Common myeloid progenitor, CD34-positive (primary cell): Measurements from ENCODE around the gene POLR2H.
A peak's percentile ranks its signal among the peaks of the same experiment; 100 is the strongest.

Source experiments
- CTCF ChIA-PET: fragments of 350-600 bp; sonication (Branson Sonifier 250); formaldehyde crosslinking; loops from one replicate; lab custom pipeline; 2021; ENCODE audit warnings: antibody characterized with exemption; lab: Charles Lee
- POLR2A ChIA-PET: fragments of 350-600 bp; sonication (Branson Sonifier 250); formaldehyde crosslinking; loops from one replicate; lab custom pipeline; 2021; ENCODE audit warnings: antibody characterized with exemption; lab: Charles Lee
- DNase-seq, 3 donors: peaks; one replicate each; pipeline versions ENCODE4 v3.0.0 to v3.0.0-alpha.2; 2013
- H3K27ac ChIP-seq, 2 experiments: 1 replicate in 1 of 2; 2 replicates in 1 of 2; pipeline ENCODE4 v1.7.0; 2013; ENCODE audit warnings: inconsistent platforms in 2 of 2, low read length in 2 of 2, mild to moderate bottlenecking in 2 of 2, low read depth in 1 of 2, moderate library complexity in 1 of 2; ENCODE audit not compliant: severe bottlenecking in 2 of 2, insufficient read depth in 1 of 2, poor library complexity in 1 of 2
- H3K27me3 ChIP-seq, 5 experiments: replicated peaks in 2 of 5; 1 replicate in 3 of 5; 2 replicates in 2 of 5; pipeline versions ENCODE4 v1.6.1 to v1.7.0; 2013; ENCODE audit warnings: low read length in 4 of 5, mild to moderate bottlenecking in 2 of 5, moderate library complexity in 2 of 5, inconsistent platforms in 1 of 5; ENCODE audit not compliant: insufficient read depth in 5 of 5, control insufficient read depth in 4 of 5
- H3K36me3 ChIP-seq, 4 experiments: 1 replicate in 2 of 4; 2 replicates in 2 of 4; pipeline versions ENCODE4 v1.6.1 to v1.7.0; 2013; ENCODE audit warnings: low read length in 3 of 4, control low read depth in 1 of 4, mild to moderate bottlenecking in 1 of 4; ENCODE audit not compliant: control insufficient read depth in 4 of 4, insufficient read depth in 4 of 4
- H3K4me1 ChIP-seq, 4 experiments: 1 replicate in 3 of 4; 2 replicates in 1 of 4; pipeline versions ENCODE4 v1.6.1 to v1.7.1; 2013; ENCODE audit warnings: low read length in 3 of 4, mild to moderate bottlenecking in 3 of 4, control low read depth in 1 of 4, inconsistent platforms in 1 of 4, moderate library complexity in 1 of 4; ENCODE audit not compliant: control insufficient read depth in 4 of 4, insufficient read depth in 4 of 4; ENCODE audit errors: control extremely low read depth in 1 of 4
- H3K4me3 ChIP-seq, 7 experiments: 1 replicate in 4 of 7; 2 replicates in 3 of 7; pipeline versions ENCODE4 v1.5.1 to v1.7.0; 2013; ENCODE audit warnings: mild to moderate bottlenecking in 7 of 7, low read length in 6 of 7, moderate library complexity in 6 of 7, inconsistent platforms in 2 of 7, low read depth in 2 of 7, control low read depth in 1 of 7; ENCODE audit not compliant: insufficient read depth in 4 of 7, control insufficient read depth in 1 of 7; ENCODE audit errors: extremely low read depth in 1 of 7
- H3K9me3 ChIP-seq, 5 experiments: 1 replicate in 4 of 5; 2 replicates in 1 of 5; pipeline versions ENCODE4 v1.6.1 to v1.7.1; 2013; ENCODE audit warnings: low read length in 4 of 5, mild to moderate bottlenecking in 2 of 5, inconsistent platforms in 1 of 5, low read depth in 1 of 5, moderate library complexity in 1 of 5; ENCODE audit not compliant: control insufficient read depth in 4 of 5, insufficient read depth in 2 of 5; ENCODE audit errors: control extremely low read depth in 1 of 5
- WGBS: methylation state at CpG from one replicate; pipeline ENCODE4 v1.1.5; 2013; ENCODE audit not compliant: insufficient coverage; 5-methylcytosine and 5-hydroxymethylcytosine counted together

POLR2H gene

GRCh38 chr3:184360929-184361531, 480 bp upstream of the POLR2H start:
- peaks cover 2 to 11% (median 7%) of the 10 kb centered on the region in 4 experiments for H3K36me3 ChIP-seq
- H3K27me3 ChIP-seq = peaks cover 0 to 3% (median 0%) of the 10 kb centered on the region in 5 experiments
- POLR2A ChIA-PET = interaction anchor here (0.7 kb wide), 1 partner anchor 349 kb away, joined by 3 read pairs; no protein-coding TSS in a partner anchor
- peaks cover 0 to 33% (median 31%) of the 10 kb centered on the region in 4 experiments for H3K4me1 ChIP-seq
- no peak overlapping the region for H3K27ac ChIP-seq
- H3K9me3 ChIP-seq = no peaks in the 10 kb centered on the region
- DNase-seq = no peak
- CTCF ChIA-PET = interaction anchor here (0.5 to 3.3 kb wide), 5 partner anchors 9 to 342 kb away, joined by 3 to 13 read pairs (median 4); no protein-coding TSS in a partner anchor
- peak overlapping the region; percentile 54 to 92 (median 74) for H3K4me3 ChIP-seq
- WGBS = 13% methylated on average over 23 of the region's 24 CpGs

- H3K27ac ChIP-seq = peak overlapping the region in 1 of 2 experiments; percentile 77
- H3K4me1 ChIP-seq = peaks cover 0 to 33% (median 31%) of the 10 kb centered on the region in 4 experiments
- ChIA-PET CTCF (interaction anchor here (0.6 to 3.3 kb wide), 8 partner anchors 8 to 179 kb away, joined by 3 to 13 read pairs (median 4); no protein-coding TSS in a partner anchor), POLR2A (interaction anchor here (0.6 to 0.7 kb wide), 2 partner anchors 46 to 348 kb away, joined by 3 read pairs; no protein-coding TSS in a partner anchor)
- peaks cover 4 to 18% (median 12%) of the 10 kb centered on the region in 4 experiments for H3K36me3 ChIP-seq
- H3K27me3 ChIP-seq = peaks cover 0 to 3% (median 0%) of the 10 kb centered on the region in 5 experiments
- 0% methylated on average over 34 of the region's 38 CpGs for WGBS
- DNase-seq = peak; percentile 24 to 66 (median 55)
- H3K9me3 ChIP-seq = no peaks in the 10 kb centered on the region
- H3K4me3 ChIP-seq = peak overlapping the region; percentile 54 to 92 (median 74)
Observed at GRCh38 chr3:184361932-184362667, 590 bp downstream of the POLR2H start.

GRCh38 chr3:184362668-184363546, 1.4 kb downstream of the POLR2H start:
- Histone ChIP-seq H3K9me3 (no peaks in the 10 kb centered on the region), H3K36me3 (peaks cover 6 to 23% (median 15%) of the 10 kb centered on the region in 4 experiments), H3K27me3 (peaks cover 0 to 3% (median 0%) of the 10 kb centered on the region in 5 experiments), H3K27ac (peak overlapping the region in 1 of 2 experiments; percentile 77), H3K4me1 (peaks cover 0 to 33% (median 31%) of the 10 kb centered on the region in 4 experiments), H3K4me3 (peak overlapping the region; percentile 54 to 92 (median 74))
- WGBS = 0% methylated on average over 58 of the region's 68 CpGs
- POLR2A ChIA-PET = interaction anchor here (0.6 kb wide), 1 partner anchor 47 kb away, joined by 3 read pairs; no protein-coding TSS in a partner anchor
- CTCF ChIA-PET = interaction anchor here (0.6 to 15.3 kb wide), 12 partner anchors 9 to 179 kb away, joined by 3 to 368 read pairs (median 4); no protein-coding TSS in a partner anchor
- peak; percentile 98 for DNase-seq

GRCh38 chr3:184366619-184367289, 5.2 kb downstream of the POLR2H start:
- peaks cover 6 to 39% (median 28%) of the 10 kb centered on the region in 4 experiments for H3K36me3 ChIP-seq
- WGBS = 94% methylated on average over 3 of the region's 5 CpGs
- no peak overlapping the region for H3K27ac ChIP-seq
- ChIA-PET POLR2A (no interaction called here), CTCF (interaction anchor here (1.2 to 15.3 kb wide), 4 partner anchors 12 to 175 kb away, joined by 4 to 368 read pairs (median 4); no protein-coding TSS in a partner anchor)
- peaks cover 0 to 33% (median 25%) of the 10 kb centered on the region in 4 experiments for H3K4me1 ChIP-seq
- DNase-seq = no peak
- H3K9me3 ChIP-seq = no peaks in the 10 kb centered on the region
- H3K27me3 ChIP-seq = no peaks in the 10 kb centered on the region
- no peak overlapping the region for H3K4me3 ChIP-seq

- DNase-seq = no peak
- Histone ChIP-seq H3K4me3 (no peak overlapping the region), H3K27me3 (no peaks in the 10 kb centered on the region), H3K36me3 (peaks cover 6 to 39% (median 28%) of the 10 kb centered on the region in 4 experiments), H3K27ac (no peak overlapping the region), H3K9me3 (no peaks in the 10 kb centered on the region), H3K4me1 (peaks cover 0 to 24% (median 13%) of the 10 kb centered on the region in 4 experiments)
- 95% methylated on average over 8 of the region's 9 CpGs for WGBS
- ChIA-PET CTCF (interaction anchor here (0.7 to 15.3 kb wide), 11 partner anchors 10 to 193 kb away, joined by 3 to 368 read pairs (median 4); partner anchors contain the start of genes EPHB3 and THPO), POLR2A (interaction anchor here (0.6 kb wide), 1 partner anchor 329 kb away, joined by 5 read pairs; no protein-coding TSS in a partner anchor)
Observed at GRCh38 chr3:184368116-184368515, 6.6 kb downstream of the POLR2H start.
